GM21717 (cell line): ENCODE data around the gene SYNGR2.
"Not testable (repeated sequence)": the region's sequence is repeated elsewhere in the genome, so short reads cannot be mapped to it uniquely, and the experiment has no call there.

ENCODE experiments used
- ATAC-seq: cut with Tn5 transposase; IDR thresholded peaks from one replicate; pipeline ENCODE4 v1.9.1; 2021; ENCODE audit warnings: mild to moderate bottlenecking, moderate library complexity; ENCODE audit not compliant: unreplicated experiment

SYNGR2 gene

GRCh38 chr17:78170692-78171590 is 2.6 kb downstream of the SYNGR2 start:
- ATAC-seq = no peak

- not testable (repeated sequence) for ATAC-seq
Observed at GRCh38 chr17:78171591-78172248, 3.3 kb downstream of the SYNGR2 start.

DNA sequence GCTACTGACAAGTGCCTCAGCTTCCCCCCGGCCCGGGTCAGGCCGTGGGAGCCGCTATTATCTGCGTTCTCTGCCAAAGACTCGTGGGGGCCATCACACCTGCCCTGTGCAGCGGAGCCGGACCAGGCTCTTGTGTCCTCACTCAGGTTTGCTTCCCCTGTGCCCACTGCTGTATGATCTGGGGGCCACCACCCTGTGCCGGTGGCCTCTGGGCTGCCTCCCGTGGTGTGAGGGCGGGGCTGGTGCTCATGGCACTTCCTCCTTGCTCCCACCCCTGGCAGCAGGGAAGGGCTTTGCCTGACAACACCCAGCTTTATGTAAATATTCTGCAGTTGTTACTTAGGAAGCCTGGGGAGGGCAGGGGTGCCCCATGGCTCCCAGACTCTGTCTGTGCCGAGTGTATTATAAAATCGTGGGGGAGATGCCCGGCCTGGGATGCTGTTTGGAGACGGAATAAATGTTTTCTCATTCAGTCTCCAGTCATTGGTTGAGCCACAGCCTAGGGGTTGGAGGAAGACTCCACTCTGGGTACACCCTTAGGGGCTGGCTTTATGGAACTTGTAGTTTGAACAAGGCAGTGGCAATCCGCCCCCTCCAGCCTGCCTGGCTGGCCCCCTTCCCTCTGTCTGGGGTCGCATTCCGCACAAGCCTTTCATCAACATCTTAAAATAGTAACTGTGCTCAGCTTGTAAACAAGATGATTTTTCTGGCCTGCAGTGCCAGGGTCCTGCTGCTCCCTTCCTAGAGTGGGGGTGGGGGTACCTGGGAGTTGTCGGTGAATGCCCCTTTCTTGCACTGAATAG is 4.1 kb downstream of the SYNGR2 start:
- ATAC-seq = no peak

DNA sequence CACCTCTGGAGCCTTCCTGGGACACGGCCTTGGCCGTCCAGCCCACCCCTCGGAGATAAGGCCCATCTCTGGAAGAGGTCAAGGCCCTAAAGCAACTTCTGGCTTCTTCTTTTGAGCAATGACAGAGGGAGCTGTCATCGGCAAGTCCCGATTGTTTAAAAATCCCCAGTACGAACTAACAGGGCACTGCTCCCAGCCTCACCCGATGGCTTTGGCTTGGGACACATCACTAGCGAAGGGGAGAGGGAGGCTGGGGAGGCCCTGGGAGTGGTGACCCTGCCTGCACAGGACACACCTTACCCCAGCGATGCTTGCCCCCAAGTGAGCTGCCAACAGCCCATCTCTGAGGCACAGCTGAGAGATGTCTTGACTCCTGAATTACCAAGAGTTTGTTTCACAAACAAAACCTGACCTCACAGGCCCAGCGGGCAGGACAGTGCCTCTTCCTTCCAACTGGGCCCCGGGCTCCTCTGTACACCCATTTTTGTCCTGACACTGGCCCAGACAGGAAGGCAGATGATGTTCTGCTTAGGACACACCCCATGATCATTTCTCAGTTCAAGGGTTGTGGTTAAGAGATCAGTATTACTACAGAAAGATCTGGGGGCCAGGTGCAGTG is 4.8 kb downstream of the SYNGR2 start:
- no peak for ATAC-seq

GRCh38 chr17:78174346-78174869 is 6.0 kb downstream of the SYNGR2 start:
- ATAC-seq = no peak

- no peak for ATAC-seq
Observed at GRCh38 chr17:78174870-78175642, 6.7 kb downstream of the SYNGR2 start.

- ATAC-seq = no peak
Observed at GRCh38 chr17:78175643-78175981, 7.2 kb downstream of the SYNGR2 start.

- ATAC-seq = no peak
Observed at GRCh38 chr17:78176548-78177025, 8.2 kb downstream of the SYNGR2 start.

GRCh38 chr17:78179372-78179771 is 11.0 kb downstream of the SYNGR2 start:
- ATAC-seq = no peak

DNA sequence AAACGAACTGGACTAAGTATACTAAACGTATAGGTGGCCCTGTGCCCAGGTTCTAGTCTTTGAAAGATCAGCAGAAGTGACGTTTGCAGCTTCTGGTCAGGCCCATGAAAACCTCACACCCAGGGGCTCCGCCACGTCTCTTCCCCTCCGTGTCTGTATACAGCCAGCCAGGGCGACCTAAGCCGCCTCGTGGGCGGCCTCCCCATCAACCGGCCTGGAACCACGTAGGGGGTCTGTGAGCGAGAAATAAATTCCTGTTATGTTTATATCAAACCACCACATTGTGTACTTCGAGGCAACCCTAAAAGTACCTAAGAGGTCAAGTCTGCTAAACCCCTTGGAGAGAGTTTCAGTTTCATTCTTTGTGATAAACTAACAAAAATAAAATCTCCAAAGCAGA is 11.7 kb downstream of the SYNGR2 start:
- ATAC-seq = no peak

DNA sequence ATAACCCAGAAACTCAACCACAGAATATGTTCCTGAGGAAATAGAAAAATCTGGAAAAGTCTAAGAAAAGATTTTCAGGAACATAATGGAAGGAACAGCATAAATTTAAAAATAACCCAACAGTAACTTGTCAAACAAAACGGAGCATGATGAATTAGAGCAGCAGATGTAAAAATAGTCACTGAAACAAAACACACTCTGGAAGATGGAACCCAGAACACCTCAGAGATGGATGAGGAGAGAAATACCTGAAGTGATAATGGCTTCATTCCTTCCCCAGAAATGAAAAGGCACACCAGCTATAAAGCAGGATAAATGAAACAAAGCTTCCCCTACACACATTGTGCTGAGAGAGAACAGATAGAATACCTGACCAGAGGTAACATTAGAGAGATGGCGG is 12.1 kb downstream of the SYNGR2 start:
- no peak for ATAC-seq

DNA sequence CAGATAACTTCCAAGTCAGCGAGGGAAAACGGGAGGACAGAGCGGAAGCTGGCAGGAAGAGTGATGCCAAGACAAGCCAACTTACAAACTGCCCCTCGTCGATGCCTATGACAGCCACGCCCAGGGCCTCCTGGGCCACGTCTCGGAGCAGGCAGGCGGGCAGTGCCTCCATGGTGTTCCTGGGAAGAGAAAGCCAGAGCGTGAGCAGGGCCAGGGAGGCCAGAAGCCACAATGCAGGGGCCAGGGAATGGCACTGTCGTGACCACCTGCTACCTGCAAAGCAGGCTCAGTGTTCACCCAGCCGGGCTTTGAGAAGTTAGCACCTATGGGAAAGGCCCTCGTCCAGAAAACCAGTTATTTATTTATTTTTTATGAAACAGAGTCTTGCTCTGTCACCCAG is 14.1 kb downstream of the SYNGR2 start:
- no peak for ATAC-seq

DNA sequence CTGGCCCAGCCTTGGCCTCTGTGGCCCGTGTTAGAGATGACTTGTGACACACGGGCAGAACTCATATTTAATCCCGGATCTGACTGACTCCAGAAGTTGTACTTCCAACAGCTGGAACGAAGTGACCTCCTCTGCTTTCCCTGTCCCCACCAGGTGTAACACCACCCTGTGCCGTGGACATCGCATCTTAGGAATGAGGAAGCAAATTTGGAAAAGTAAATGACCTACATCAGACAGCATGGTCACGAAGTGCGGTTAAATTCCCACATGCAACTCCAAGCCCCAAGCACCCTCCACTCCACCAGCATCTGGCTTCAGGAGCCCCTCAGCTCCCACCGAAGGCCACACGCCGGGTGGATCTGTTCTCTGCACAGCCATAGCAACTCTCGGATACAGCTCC is 15.5 kb downstream of the SYNGR2 start:
- no peak for ATAC-seq

DNA sequence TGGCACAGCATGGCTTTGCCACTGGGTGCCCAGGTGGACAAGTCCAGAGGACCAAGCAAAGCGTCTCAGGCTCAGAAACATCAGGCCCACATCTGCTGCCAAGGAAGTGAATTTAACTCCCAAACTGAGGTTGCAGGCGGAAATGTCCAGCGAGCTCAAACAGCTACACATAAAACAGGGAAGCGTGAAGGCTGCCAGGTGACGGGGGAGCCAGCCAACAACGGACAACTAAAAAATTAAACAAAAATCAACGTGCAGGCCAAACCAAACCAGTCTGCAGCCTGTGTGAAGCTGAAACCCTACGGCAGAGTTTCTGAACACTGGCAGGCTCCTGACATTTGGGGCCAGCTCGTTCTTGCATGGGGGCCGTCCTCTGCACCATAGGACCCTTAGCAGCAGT is 16.0 kb downstream of the SYNGR2 start:
- no peak for ATAC-seq

- ATAC-seq = no peak
Observed at GRCh38 chr17:78184868-78185267, 16.5 kb downstream of the SYNGR2 start.

- ATAC-seq = no peak
Observed at GRCh38 chr17:78185981-78186691, 17.8 kb downstream of the SYNGR2 start.

GRCh38 chr17:78186692-78187595 is 18.6 kb downstream of the SYNGR2 start, which contains the start of the genes AFMID and TK1:
AFMID (plus strand) TSS chr17:78187362; CDS start chr17:78187371, 9 bp downstream.
TK1 (minus strand) TSS chr17:78187052; CDS start chr17:78186994, 58 bp downstream.
- ATAC-seq = peak; percentile 72

- no peak for ATAC-seq
Observed at GRCh38 chr17:78196716-78197115, 28.3 kb downstream of the SYNGR2 start.
